AG09319 (cell line): ENCODE measurements around the gene PKNOX1.

Experiments
- DNase-seq: peaks from one replicate; pipeline ENCODE4 v3.0.0-alpha.2; 2010; ENCODE audit warnings: low read depth; ENCODE audit errors: extremely low read depth
- TF ChIP-seq, protein P1 (sequence below): IDR thresholded peaks from 2 replicates; pipeline ENCODE4 v1.5.1; 2011; ENCODE audit warnings: low read depth, mild to moderate bottlenecking, inconsistent platforms, low read length, moderate library complexity

Gene PKNOX1

DNA sequence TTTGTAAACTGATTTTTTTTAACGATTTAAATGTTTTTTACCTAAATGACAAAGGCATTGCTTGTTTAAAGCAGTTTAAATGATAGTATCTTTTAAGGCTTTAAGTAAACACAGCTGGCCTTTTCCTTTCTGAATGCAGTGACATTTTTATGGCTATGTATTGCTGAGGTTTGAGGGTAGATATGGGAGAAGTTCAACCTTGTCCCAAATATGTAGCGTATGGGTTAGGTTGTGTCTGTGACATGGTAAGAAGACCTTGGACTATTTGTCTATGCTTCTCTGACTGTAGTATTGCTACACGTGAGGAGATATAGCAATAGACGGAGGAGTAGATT lies 32.5 kb downstream of the PKNOX1 start:
- TF ChIP-seq, protein P1, sequence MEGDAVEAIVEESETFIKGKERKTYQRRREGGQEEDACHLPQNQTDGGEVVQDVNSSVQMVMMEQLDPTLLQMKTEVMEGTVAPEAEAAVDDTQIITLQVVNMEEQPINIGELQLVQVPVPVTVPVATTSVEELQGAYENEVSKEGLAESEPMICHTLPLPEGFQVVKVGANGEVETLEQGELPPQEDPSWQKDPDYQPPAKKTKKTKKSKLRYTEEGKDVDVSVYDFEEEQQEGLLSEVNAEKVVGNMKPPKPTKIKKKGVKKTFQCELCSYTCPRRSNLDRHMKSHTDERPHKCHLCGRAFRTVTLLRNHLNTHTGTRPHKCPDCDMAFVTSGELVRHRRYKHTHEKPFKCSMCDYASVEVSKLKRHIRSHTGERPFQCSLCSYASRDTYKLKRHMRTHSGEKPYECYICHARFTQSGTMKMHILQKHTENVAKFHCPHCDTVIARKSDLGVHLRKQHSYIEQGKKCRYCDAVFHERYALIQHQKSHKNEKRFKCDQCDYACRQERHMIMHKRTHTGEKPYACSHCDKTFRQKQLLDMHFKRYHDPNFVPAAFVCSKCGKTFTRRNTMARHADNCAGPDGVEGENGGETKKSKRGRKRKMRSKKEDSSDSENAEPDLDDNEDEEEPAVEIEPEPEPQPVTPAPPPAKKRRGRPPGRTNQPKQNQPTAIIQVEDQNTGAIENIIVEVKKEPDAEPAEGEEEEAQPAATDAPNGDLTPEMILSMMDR = no peak
- no peak for DNase-seq

DNA sequence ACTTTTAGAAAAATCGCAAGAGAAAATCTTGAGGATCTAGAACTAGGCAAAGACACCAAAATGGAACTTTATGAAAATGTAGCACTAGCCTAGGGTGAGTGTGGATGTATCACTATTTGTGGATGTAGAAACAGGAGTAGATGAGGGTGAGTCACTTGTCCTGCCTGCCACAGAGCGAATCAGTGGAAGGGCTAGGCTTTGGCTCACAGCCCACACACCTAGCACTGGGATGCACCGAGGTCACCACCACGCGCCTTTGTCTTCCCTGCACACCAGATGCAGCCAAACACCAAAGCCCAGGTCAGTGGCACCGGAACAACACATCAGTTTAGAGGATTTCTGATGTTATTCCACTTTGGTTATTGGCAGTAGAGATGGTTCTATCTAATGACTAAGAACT lies 38.2 kb downstream of the PKNOX1 start:
- DNase-seq = no peak
- TF ChIP-seq, protein P1 = no peak

DNA sequence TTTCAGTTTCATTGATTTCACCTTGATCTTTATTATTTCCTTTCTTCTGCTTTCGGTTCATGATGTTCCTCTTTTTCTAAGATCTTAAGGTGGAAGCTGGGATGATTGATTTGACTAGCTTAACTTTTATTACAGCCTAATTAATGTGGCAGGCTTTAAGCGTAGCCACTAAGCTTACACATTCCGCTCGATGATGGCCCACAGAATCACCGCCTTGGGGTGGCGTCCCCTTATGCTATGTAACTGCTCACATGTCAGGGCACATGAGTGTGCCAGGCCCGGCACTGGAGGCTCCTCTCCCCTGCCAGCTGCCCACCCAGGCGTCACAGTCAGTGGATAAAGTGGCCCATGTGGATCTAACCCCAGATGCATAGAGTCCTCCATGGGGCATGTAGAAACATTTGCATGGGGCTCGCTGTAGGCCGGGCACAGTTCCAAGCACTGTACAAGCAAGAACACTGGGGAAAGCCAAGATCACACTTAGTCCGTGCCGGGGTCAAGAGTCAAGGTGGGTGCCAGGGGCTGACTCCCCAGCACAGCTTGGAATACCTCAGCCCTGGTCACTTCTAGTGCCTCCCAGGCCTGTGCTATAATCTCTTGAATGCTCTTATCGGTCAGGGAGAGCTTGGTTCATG lies 41.7 kb downstream of the PKNOX1 start:
- TF ChIP-seq, protein P1 = no peak
- DNase-seq = no peak

DNA sequence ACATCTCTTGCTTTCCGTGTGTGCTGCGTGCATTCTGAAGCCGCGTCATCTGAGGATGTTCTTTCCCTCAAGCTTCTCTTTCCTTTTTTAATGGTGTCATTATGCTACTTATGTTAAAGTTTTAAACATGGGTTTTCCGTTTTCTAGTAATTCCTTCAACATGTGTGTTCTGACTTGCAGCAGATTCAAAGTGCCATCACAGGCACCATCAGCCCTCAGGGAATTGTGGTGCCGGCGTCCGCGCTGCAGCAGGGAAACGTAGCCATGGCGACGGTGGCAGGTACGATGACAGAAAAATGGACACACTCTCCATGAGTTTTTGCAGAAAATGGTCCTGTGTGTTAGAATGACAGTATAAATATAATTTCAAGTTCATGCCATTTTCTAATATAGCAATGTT lies 42.4 kb downstream of the PKNOX1 start:
- TF ChIP-seq, protein P1 = no peak
- no peak for DNase-seq

DNA sequence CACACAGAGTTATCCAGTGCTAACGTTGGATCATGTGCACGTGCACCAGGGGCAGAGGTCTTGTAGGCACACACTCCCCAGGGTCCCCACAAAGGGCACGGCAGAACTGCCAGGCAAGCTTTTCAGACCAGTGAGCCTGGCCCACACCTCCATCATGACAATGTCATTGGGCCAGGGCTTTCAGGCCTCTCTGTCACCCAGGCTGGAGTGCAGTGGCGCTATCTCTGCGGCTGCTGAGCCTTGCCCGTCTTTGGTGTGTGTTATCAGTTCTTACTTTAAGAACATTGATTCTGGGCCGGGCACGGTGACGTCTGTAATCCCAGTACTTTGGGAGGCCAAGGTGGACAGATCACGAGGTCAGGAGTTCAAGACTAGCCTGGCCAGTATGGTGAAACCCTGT lies 44.2 kb downstream of the PKNOX1 start:
- TF ChIP-seq, protein P1 = no peak
- no peak for DNase-seq

DNA sequence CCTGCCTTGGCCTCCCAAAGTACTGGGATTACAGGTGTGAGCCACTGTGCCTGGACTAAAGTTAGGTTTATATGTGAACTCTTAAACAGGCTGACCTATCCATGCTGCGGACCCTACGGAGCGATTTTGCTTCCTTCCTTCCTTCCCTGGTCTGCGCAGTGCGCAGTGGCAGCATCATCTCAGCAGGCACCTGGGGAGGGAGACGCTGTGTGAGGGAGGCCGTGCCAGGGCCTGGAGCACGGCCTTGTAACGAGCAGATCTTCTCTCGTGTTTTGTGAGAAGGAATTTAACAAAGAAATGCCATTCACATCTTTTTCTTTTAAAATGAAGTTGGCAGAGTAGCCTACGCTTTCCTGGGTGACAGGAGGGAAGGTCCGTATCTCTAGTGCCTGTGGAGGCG lies 45.8 kb downstream of the PKNOX1 start:
- DNase-seq = no peak
- TF ChIP-seq, protein P1 = no peak

DNA sequence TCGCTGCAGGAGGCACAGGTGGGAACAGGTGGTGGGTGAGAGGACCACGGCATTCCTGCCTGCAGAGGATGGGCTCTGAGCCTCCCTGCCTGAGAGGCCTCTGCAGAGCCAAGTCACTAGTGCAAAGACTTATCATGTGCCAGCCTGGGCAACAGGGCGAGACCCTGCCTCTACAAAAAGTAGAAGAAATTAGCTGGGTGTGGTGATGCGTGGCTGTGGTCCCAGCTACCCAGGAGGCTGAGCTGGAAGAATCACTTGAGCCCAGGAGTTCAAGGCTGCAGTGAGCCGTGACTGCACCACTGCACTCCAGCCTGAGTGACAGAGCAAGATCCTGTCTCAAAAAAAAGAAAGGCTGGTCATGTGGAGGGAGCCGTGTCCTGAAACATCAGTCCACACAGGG lies 46.4 kb downstream of the PKNOX1 start:
- TF ChIP-seq, protein P1 = no peak
- DNase-seq = no peak
